ENCODE measurements around the gene BCAS1. TPM values are rescaled to one million over a fixed set of nuclear protein-coding genes. Genes with fewer than 3 reads are reported as not detected.

BCAS1 gene
- total RNA-seq, 4 donors from 2014 or later = not detected

GRCh38 chr20:53952528-53953096 lies 117.8 kb downstream of the BCAS1 start:
- no peak for TF ChIP-seq CTCF (IDR thresholded peaks at IDR 0.05; ENCODE audit: low read depth)

GRCh38 chr20:53950578-53950977 lies 119.8 kb downstream of the BCAS1 start:
- no peak for TF ChIP-seq CTCF (IDR thresholded peaks at IDR 0.05; ENCODE audit: low read depth)

DNA sequence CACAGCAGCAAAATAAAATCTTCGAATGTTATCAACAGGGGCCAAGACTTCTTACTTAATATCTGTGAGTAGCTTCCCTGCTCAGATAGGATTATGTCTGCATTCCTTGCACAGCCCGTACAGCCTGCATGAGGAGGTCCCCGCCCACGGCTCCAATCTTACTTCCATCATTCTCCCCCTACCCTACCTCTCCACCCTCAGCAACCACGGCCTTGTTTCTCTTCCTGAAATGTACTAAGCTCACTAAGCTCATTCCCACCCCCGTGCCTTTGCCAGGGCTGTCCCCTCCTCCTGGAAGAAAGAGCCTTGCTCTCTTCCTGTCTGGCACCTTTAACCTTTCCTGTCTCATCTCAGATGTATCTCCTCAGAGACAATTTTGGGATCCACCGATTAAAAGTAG lies 120.4 kb downstream of the BCAS1 start:
- no peak for TF ChIP-seq CTCF (IDR thresholded peaks at IDR 0.05; ENCODE audit: low read depth)

- TF ChIP-seq CTCF (IDR thresholded peaks at IDR 0.05; ENCODE audit: low read depth) = no peak
These were observed 121.0 kb downstream of the BCAS1 start for GRCh38 chr20:53949319-53949839.

DNA sequence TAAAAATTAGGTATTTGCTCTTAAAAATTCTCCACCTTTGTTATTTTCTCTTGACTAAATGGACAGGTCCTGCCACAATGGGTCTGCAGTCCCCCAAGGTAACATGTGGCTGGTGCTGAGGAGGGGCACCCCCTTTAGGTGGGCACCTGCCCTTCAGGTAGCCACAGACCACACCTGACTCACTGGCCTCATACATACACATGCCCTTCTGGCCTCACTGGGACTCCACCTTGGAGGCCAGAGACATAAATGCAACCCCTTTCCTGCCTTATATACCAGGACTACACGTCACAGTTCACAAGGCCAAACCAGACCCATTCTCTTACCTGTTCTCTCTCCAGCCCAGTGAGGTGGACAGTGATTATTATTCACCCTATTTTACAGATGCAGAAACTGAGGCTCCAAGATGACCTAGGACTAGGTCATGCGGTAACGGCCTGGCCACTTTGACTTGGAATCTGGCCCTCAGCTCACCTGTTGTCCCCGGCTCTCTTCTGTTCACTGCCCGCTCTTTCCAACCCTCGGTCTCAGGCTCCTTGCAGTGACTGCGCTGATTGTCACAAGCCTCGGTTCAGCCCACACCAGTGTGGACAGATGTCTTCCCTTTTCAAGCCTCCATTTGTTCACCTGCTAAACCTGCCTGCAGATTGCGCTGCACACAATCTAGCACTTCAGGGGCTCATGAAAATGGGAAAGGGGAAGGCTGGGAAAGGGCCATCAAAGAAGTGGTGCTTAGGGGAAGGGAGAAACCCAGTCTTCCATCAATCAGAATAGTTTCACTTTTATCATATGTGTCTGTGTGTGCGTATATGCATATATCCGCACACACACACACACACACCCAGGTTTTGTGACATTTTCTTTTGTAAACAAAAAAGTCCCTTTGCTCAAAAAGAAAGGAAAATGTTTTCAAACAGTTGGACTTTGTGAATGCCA lies 121.7 kb downstream of the BCAS1 start:
- TF ChIP-seq CTCF (IDR thresholded peaks at IDR 0.05; ENCODE audit: low read depth) = no peak

DNA sequence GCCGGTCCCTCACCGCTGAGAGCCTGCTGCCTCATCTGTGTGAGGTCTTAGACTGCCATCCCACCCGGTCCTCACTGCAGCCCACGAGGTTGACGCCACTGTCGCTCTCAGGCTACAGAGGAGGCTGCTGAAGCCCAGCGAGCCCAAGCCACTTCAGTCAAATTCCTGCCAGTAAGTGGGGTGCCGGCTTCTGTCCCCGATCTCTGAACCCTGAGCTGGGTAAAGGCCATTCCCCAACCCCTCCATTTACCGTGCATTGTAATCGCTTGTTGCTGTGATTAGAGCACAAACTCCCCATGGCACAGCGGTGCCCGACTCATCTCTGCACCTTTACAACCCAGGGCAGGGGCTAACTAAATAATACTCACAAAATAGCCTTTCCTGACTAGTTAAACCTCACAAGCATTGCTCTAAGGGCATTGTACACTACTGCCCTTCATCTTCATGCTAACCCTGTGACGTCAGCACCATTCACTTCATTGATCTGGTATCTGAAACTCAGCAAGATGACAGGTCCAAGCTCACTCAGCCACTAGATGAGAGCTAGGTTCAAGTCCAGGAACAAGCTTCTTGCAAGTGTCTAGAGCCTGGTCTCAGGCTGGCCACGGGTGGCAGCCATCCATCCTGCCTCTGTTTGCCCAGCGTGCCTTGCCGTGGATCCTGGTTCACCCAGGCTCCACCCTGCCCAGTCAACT lies 122.7 kb downstream of the BCAS1 start:
- no peak for TF ChIP-seq CTCF (IDR thresholded peaks at IDR 0.05; ENCODE audit: low read depth)

- peak; percentile 97 for TF ChIP-seq CTCF (IDR thresholded peaks at IDR 0.05; ENCODE audit: low read depth)
These were observed 124.3 kb downstream of the BCAS1 start for GRCh38 chr20:53946106-53946505.

All from subcutaneous adipose tissue (tissue), 4 donors.